SIG-M5 (cell line): ENCODE results near the gene RABGEF1.
"Not testable (repeated sequence)": the region's sequence is repeated elsewhere in the genome, so short reads cannot be mapped to it uniquely, and the experiment has no call there.

Experiments used
- DNase-seq: peaks from one replicate; lab custom pipeline; 2025; lab: John Stamatoyannopoulos, UW

RABGEF1 gene

GRCh38 chr7:66735850-66736249 lies 4.7 kb upstream of the RABGEF1 start:
- DNase-seq: no peak

- no peak for DNase-seq
These were observed 3.6 kb upstream of the RABGEF1 start for GRCh38 chr7:66736892-66737291.

GRCh38 chr7:66737667-66738066 lies 2.9 kb upstream of the RABGEF1 start:
- no peak for DNase-seq

GRCh38 chr7:66739477-66739876 lies 1.1 kb upstream of the RABGEF1 start:
- no peak for DNase-seq

- DNase-seq: no peak
These were observed 606 bp upstream of the RABGEF1 start for GRCh38 chr7:66739953-66740301.

- DNase-seq: not testable (repeated sequence)
These were observed 612 bp downstream of the RABGEF1 start for GRCh38 chr7:66740980-66741709.

- DNase-seq: no peak
These were observed 1.1 kb downstream of the RABGEF1 start for GRCh38 chr7:66741710-66742049.

- DNase-seq: not testable (repeated sequence)
These were observed 1.8 kb downstream of the RABGEF1 start for GRCh38 chr7:66742298-66742697.

- DNase-seq: no peak
These were observed 3.4 kb downstream of the RABGEF1 start for GRCh38 chr7:66743920-66744319.

- no peak for DNase-seq
These were observed 6.9 kb downstream of the RABGEF1 start for GRCh38 chr7:66747385-66747784.

GRCh38 chr7:66747881-66748511 lies 7.5 kb downstream of the RABGEF1 start:
- DNase-seq: no peak

- no peak for DNase-seq
These were observed 8.3 kb downstream of the RABGEF1 start for GRCh38 chr7:66748791-66749190.

GRCh38 chr7:66751945-66752344 lies 11.4 kb downstream of the RABGEF1 start:
- no peak for DNase-seq

- no peak for DNase-seq
These were observed 14.0 kb downstream of the RABGEF1 start for GRCh38 chr7:66754541-66754940.

GRCh38 chr7:66755059-66755458 lies 14.5 kb downstream of the RABGEF1 start:
- not testable (repeated sequence) for DNase-seq

- not testable (repeated sequence) for DNase-seq
These were observed 15.7 kb downstream of the RABGEF1 start for GRCh38 chr7:66756227-66756626.

- no peak for DNase-seq
These were observed 16.4 kb downstream of the RABGEF1 start for GRCh38 chr7:66756889-66757288.

- no peak for DNase-seq
These were observed 17.4 kb downstream of the RABGEF1 start for GRCh38 chr7:66757939-66758338.

GRCh38 chr7:66758950-66759628 lies 18.6 kb downstream of the RABGEF1 start:
- DNase-seq: peak; percentile 78

GRCh38 chr7:66763183-66763582 lies 22.6 kb downstream of the RABGEF1 start:
- DNase-seq: not testable (repeated sequence)

GRCh38 chr7:66763633-66764355 lies 23.3 kb downstream of the RABGEF1 start:
- DNase-seq: not testable (repeated sequence)

GRCh38 chr7:66764905-66765304 lies 24.4 kb downstream of the RABGEF1 start:
- not testable (repeated sequence) for DNase-seq
